ENCODE measurements around the gene GLG1.

Gene GLG1

DNA sequence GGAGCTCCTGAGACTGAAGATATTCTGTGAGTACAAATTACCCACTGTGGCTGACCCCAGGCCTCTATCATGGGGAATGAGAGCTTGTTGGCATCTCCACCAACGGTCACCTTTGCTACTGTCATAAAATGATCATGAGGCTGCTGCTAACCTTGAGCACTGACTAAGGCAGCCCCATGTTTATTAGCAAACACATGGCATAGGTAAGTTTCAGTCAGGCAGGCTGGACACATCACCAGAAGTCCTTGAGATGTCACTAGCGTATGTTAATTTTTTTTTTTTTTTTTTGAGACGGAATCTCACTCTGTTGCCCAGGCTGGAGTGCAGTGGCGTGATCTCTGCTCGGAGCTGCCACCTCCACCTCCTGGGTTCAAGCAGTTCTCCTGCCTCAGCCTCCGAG, 1.5 kb upstream of the GLG1 start:
- TF ChIP-seq, protein P1, sequence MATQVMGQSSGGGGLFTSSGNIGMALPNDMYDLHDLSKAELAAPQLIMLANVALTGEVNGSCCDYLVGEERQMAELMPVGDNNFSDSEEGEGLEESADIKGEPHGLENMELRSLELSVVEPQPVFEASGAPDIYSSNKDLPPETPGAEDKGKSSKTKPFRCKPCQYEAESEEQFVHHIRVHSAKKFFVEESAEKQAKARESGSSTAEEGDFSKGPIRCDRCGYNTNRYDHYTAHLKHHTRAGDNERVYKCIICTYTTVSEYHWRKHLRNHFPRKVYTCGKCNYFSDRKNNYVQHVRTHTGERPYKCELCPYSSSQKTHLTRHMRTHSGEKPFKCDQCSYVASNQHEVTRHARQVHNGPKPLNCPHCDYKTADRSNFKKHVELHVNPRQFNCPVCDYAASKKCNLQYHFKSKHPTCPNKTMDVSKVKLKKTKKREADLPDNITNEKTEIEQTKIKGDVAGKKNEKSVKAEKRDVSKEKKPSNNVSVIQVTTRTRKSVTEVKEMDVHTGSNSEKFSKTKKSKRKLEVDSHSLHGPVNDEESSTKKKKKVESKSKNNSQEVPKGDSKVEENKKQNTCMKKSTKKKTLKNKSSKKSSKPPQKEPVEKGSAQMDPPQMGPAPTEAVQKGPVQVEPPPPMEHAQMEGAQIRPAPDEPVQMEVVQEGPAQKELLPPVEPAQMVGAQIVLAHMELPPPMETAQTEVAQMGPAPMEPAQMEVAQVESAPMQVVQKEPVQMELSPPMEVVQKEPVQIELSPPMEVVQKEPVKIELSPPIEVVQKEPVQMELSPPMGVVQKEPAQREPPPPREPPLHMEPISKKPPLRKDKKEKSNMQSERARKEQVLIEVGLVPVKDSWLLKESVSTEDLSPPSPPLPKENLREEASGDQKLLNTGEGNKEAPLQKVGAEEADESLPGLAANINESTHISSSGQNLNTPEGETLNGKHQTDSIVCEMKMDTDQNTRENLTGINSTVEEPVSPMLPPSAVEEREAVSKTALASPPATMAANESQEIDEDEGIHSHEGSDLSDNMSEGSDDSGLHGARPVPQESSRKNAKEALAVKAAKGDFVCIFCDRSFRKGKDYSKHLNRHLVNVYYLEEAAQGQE (IDR thresholded peaks at IDR 0.05; ENCODE audit: insufficient read depth in 1 of 2, low read depth in 2 of 2, low read length in 2 of 2) = no peak

DNA sequence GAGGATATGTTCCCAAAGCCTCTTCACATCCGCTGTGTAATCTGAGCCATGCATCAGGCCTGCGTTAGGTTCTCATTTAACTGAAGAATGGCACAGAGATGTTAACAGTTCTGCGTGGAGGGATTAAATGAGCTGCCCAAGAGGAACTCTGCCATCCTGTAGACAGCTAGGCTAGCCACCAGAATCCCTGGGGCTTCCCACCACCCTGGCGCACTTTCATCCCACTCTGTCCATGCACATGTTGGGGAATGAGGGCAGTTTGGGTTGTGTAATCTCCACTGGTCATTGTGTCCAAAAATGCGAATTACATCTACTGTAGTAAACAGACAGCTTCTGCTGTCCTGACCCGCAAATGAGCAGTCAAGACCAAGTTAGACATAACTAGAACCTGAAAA, 1.0 kb upstream of the GLG1 start:
- TF ChIP-seq FOXP2 (optimal IDR thresholded peaks at IDR 0.05; ENCODE audit: borderline replicate concordance, extremely low read depth, extremely low read length, insufficient read depth) (no peak), SIN3A (IDR thresholded peaks at IDR 0.05; ENCODE audit: borderline replicate concordance, insufficient read depth, low read length) (no peak), TAF1 (IDR thresholded peaks at IDR 0.05; ENCODE audit: borderline replicate concordance, insufficient read depth, low read length) (no peak), POLR2AphosphoS5 (IDR thresholded peaks at IDR 0.05; ENCODE audit: low read depth, low read length) (no peak)
- TF ChIP-seq, protein P1 (IDR thresholded peaks at IDR 0.05; ENCODE audit: insufficient read depth in 1 of 2, low read depth in 2 of 2, low read length in 2 of 2) = no peak

DNA sequence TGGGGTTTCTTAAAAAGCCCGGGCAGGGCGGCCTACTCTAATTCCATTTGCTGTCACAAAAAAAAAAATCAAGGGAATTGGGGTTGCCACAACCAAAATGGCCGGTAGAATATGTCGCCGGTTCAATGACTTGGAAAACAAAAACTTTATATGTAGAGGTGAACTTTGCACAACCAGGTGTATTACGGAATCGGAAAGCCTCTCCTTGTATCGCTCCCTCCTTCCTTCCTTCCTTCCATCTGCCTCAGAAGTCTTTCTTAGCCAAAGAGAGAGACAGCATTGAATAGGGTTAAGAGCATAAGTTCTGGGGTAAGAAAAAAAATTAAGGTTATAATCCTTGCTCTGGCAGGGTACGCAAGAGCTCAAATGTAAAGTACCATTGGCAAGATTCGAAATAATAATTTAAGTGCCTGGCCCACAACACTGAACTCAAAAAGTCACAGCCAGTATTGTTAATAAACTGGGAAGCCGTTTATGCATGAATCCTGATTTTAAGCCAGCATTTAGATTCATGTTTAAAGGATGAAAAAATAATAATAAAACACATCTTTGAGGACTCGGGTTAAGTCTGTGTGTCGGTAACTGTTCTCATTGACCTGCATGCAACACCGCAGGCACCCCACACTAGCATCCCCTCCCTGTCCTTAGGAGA, 522 bp upstream of the GLG1 start:
- TF ChIP-seq POLR2AphosphoS5 (IDR thresholded peaks at IDR 0.05; ENCODE audit: low read depth, low read length) = no peak
- TF ChIP-seq TAF1 (IDR thresholded peaks at IDR 0.05; ENCODE audit: borderline replicate concordance, insufficient read depth, low read length) = no peak
- TF ChIP-seq, protein P1 (IDR thresholded peaks at IDR 0.05; ENCODE audit: insufficient read depth in 1 of 2, low read depth in 2 of 2, low read length in 2 of 2) = no peak
- no peak for TF ChIP-seq FOXP2 (optimal IDR thresholded peaks at IDR 0.05; ENCODE audit: borderline replicate concordance, extremely low read depth, extremely low read length, insufficient read depth)
- TF ChIP-seq SIN3A (IDR thresholded peaks at IDR 0.05; ENCODE audit: borderline replicate concordance, insufficient read depth, low read length) = no peak

DNA sequence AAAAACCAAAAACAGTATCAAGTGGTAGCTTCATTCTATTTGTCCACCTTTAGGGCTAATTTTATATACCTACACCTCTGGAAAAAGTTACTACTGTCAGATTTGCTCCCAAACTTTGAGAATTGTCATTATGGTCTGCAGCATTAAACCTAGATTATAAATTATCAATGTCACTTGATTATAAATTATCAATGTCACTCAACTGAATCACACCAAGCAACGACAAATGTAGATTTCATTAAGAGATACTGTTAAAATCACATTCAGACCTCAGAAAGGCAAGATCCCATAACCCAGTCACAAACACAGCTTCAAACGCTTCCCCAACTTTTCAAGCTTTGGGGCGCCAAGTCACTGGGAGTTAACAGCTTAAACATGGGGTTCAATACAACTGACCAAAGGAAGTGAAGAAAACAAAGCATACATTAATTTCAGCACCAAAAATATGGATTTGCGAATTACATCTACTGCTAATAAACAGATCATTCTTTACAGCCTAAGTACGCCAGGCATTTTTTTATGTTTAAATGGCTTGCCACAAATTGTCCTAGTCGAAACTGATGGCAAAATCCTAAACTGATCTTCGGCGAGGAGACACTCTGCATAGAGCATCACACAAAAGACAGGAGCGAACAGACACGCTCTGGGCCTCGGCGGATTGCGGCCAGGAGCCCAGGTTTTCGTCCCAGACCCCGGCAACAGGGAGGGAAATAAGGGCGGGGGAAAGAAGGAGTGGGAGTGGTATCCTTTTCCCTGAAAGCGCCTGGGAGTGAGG, 981 bp downstream of the GLG1 start:
- TF ChIP-seq POLR2AphosphoS5 (IDR thresholded peaks at IDR 0.05; ENCODE audit: low read depth, low read length) = no peak
- no peak for TF ChIP-seq SIN3A (IDR thresholded peaks at IDR 0.05; ENCODE audit: borderline replicate concordance, insufficient read depth, low read length)
- TF ChIP-seq, protein P1 (IDR thresholded peaks at IDR 0.05; ENCODE audit: insufficient read depth in 1 of 2, low read depth in 2 of 2, low read length in 2 of 2) = no peak
- no peak for TF ChIP-seq TAF1 (IDR thresholded peaks at IDR 0.05; ENCODE audit: borderline replicate concordance, insufficient read depth, low read length)
- no peak for TF ChIP-seq FOXP2 (optimal IDR thresholded peaks at IDR 0.05; ENCODE audit: borderline replicate concordance, extremely low read depth, extremely low read length, insufficient read depth)

Data from PFSK-1 (cell line).